Measurements from ENCODE around the gene KRTAP10-12.

Gene KRTAP10-12

GRCh38 chr21:44734026-44734745 is 37.2 kb downstream of the KRTAP10-12 start:
- no peak for DNase-seq (ENCODE audit: low spot score)

DNA sequence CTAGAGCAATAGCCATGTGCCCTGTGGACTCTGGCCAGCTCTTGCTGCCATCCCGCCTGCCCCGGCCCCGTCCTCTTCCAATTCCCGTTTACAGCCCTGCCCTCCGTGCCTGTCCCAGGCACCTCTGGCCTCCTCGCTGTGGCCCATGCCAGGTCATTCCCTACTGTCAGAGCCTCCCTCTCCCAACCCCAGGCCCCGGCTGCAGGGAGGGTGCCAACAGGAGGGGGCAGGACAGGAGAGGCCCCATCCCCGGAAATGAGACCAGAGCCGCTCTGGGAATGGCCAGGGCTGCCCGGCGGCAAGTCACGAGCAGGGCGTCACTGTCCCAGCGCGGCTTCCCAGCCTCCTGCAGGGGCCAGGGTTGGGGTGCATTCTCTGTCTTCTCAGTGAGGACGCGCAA is 37.9 kb downstream of the KRTAP10-12 start:
- no peak for DNase-seq (ENCODE audit: low spot score)

DNA sequence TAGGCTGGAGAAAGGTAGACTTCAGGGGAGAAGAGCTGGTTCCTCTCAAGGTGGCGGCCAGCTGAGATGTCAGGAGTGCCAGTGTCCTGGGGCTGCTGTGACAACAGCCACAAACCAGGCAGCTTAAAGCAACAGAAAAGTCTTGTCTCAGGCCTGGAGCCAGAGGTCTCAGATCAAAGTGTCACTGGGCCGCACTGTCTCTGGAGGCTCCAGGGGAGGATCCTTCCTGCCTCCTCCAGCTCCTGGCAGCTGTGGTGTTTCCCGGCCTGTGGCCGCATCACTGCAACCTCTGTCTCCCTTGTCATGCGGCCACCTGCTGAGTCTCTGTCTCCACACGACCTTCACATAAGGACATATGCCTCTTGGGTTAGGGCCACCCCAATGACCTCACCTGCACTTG is 38.8 kb downstream of the KRTAP10-12 start:
- DNase-seq (ENCODE audit: low spot score), result no peak

GRCh38 chr21:44736291-44737004 is 39.5 kb downstream of the KRTAP10-12 start:
- DNase-seq (ENCODE audit: low spot score), result no peak

- no peak for DNase-seq (ENCODE audit: low spot score)
Observed at GRCh38 chr21:44737706-44738354, 40.9 kb downstream of the KRTAP10-12 start.

DNA sequence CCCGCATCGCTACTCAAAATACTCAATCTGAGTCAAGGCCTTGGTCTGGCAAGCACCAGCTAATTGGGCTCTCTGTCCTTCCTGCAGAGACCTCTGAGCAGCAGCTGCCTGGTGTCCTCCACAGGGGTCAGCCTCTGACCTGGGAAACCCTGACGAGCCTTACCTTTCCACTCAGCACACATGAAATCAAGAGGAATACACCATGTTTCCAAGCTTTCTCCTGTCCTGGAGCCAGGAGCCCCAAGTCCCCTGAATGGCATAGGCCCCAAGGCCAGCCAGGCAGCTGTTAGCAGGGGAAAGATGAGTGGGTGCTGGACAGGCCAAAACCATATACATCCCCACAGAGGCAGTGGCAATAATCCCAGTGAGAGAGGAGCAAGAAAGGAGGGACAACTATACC is 41.6 kb downstream of the KRTAP10-12 start:
- no peak for DNase-seq (ENCODE audit: low spot score)

GRCh38 chr21:44739316-44739715 is 42.3 kb downstream of the KRTAP10-12 start:
- DNase-seq (ENCODE audit: low spot score), result no peak

- no peak for DNase-seq (ENCODE audit: low spot score)
Observed at GRCh38 chr21:44740742-44741141, 43.8 kb downstream of the KRTAP10-12 start.

DNA sequence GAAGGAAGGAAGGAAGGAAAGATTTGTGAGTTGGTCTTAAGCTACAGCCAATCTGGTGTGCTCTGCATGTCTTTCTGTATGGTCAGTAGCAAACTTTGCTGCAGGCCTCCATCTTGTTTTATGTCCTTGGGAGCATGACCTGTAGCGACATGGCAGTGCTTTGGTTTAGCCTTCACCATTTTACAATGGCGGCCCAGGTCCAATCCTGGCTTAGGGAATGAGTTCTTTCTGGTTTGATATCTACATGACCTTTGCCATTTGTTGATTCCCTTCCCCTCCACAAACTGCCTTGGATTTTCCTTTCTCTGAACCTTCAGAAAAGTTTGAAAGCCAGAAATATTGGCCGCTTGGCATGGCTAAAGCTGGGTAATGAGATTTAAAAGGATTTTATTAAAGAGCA is 44.9 kb downstream of the KRTAP10-12 start:
- no peak for DNase-seq (ENCODE audit: low spot score)

DNA sequence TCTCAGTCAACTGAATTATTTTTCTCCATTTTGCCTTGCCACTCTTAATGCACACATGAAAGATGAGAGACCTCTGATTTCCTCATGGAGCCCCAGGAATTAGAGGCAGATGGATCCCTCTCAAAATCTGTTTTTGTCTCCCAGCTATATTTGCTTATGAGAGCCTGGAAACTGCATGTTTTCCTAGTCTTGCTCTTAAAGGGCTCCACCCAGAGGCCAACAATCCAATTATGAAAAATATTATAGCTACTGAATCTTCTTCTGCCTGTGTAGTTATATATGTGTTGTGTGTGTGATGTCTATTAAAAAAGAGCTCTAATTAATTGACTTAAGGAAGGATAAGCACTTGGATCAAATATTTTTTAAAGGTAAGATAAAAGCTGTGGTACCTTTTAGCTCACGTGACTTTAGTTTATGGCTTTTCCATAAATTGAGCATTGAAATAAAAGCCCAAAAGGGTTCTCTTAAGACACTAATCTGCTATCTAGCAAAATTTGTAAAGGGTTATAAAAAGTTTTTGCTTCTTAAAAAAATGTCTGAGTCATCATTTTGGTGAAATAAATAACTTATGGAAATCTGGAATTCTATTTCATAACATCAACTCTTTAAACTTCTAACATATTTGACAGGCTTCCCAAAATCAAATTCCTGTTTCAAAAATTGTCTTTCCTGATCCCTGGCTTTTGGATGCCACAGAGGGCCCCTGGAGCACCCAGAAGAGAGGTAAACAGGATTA is 45.6 kb downstream of the KRTAP10-12 start:
- peak; percentile 67 for DNase-seq (ENCODE audit: low spot score)
